Measurements from ENCODE around the gene GDF7.

DNA sequence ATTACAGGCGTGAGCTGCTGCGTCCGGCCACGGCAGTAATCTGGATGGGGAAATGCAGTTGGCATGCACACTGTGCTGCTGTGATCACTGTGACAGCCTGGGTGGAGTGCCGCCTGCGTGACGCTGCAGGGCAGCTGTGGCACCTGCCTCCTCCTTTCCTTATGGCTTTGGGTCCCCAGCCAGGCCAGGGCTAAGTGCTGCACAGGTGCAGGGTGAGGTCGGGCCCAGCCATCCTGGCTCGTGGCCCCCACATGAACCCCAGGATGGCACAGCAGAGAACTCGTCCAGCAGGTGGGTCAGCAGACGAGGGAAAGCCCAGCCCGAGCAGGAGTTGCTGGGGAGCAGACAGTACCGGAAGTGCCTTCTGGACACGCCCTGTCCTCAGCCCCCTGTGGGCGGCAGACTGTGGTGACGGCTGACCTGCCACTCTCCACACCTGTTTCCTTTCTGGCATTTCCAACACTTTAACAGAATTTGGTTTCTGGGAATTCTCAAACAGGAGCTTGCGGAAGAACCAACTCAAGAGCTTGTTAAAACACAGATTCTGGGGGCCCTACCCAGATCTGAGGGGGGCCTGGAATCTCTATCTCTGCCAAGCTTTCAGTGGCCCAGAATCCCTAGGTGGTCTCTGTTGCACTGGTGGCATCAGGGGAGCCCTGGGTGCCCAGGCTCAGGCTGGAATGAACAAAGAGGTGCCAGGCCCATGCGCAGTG lies 33.0 kb upstream of the GDF7 start:
- no peak for TF ChIP-seq ARNT (IDR thresholded peaks at IDR 0.05)
- TF ChIP-seq NFRKB (IDR thresholded peaks at IDR 0.05): no peak
- no peak for TF ChIP-seq BHLHE40 (IDR thresholded peaks at IDR 0.05; ENCODE audit: borderline replicate concordance)
- no peak for TF ChIP-seq L3MBTL2 (conservative IDR thresholded peaks at IDR 0.05)
- no peak for TF ChIP-seq LEF1 (IDR thresholded peaks at IDR 0.05; ENCODE audit: borderline replicate concordance)
- TF ChIP-seq SP1 (IDR thresholded peaks at IDR 0.05): no peak
- no peak for TF ChIP-seq SUZ12 (IDR thresholded peaks at IDR 0.05)
- no peak for TF ChIP-seq FOXK2 (IDR thresholded peaks at IDR 0.05)
- TF ChIP-seq TARDBP (IDR thresholded peaks at IDR 0.05): no peak
- no peak for TF ChIP-seq ELF4 (IDR thresholded peaks at IDR 0.05)
- TF ChIP-seq CTBP1 (IDR thresholded peaks at IDR 0.05; ENCODE audit: borderline replicate concordance): no peak
- TF ChIP-seq FOXA1 (IDR thresholded peaks at IDR 0.05): no peak
- no peak for TF ChIP-seq FOXM1 (IDR thresholded peaks at IDR 0.05; ENCODE audit: borderline replicate concordance)
- TF ChIP-seq, protein P1, sequence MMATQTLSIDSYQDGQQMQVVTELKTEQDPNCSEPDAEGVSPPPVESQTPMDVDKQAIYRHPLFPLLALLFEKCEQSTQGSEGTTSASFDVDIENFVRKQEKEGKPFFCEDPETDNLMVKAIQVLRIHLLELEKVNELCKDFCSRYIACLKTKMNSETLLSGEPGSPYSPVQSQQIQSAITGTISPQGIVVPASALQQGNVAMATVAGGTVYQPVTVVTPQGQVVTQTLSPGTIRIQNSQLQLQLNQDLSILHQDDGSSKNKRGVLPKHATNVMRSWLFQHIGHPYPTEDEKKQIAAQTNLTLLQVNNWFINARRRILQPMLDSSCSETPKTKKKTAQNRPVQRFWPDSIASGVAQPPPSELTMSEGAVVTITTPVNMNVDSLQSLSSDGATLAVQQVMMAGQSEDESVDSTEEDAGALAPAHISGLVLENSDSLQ (IDR thresholded peaks at IDR 0.05): no peak
